Measurements from ENCODE around the gene TMEM129.
"Not testable (repeated sequence)": the region's sequence is repeated elsewhere in the genome, so short reads cannot be mapped to it uniquely, and the experiment has no call there.

TMEM129 gene

GRCh38 chr4:1720163-1720983, 750 bp downstream of the TMEM129 start:
- DNase-seq = peak in 1 of 2 experiments; percentile 46

- DNase-seq = peak in 1 of 2 experiments; percentile 41
These were observed 2.9 kb downstream of the TMEM129 start for GRCh38 chr4:1718095-1718850.

- DNase-seq = no peak
These were observed 3.7 kb downstream of the TMEM129 start for GRCh38 chr4:1717129-1718094.

GRCh38 chr4:1716065-1716945, 4.8 kb downstream of the TMEM129 start:
- DNase-seq = no peak

GRCh38 chr4:1715002-1715758, 5.9 kb downstream of the TMEM129 start:
- DNase-seq = no peak

GRCh38 chr4:1714303-1715001, 6.7 kb downstream of the TMEM129 start:
- peak; percentile 74 to 79 for DNase-seq

- DNase-seq = peak; percentile 45 to 57
These were observed 7.9 kb downstream of the TMEM129 start for GRCh38 chr4:1713003-1713851.

GRCh38 chr4:1712216-1713002, 8.7 kb downstream of the TMEM129 start, which contains the start of gene SLBP:
Gene SLBP, minus strand, starts transcription at chr4:1712319. Its CDS starts 131 bp downstream, at chr4:1712188.
- peak; percentile 89 to 99 for DNase-seq

- peak in 1 of 2 experiments; percentile 54 for DNase-seq
These were observed 9.4 kb downstream of the TMEM129 start for GRCh38 chr4:1711571-1712215.

- no peak for DNase-seq
These were observed 10.0 kb downstream of the TMEM129 start for GRCh38 chr4:1711055-1711570.

- DNase-seq = no peak
These were observed 12.5 kb downstream of the TMEM129 start for GRCh38 chr4:1708581-1708980.

GRCh38 chr4:1706358-1706757, 14.8 kb downstream of the TMEM129 start:
- no peak for DNase-seq

- DNase-seq = no peak
These were observed 15.4 kb downstream of the TMEM129 start for GRCh38 chr4:1705732-1706131.

GRCh38 chr4:1703867-1704266, 17.3 kb downstream of the TMEM129 start:
- DNase-seq = no peak

GRCh38 chr4:1701671-1702070, 19.5 kb downstream of the TMEM129 start:
- DNase-seq = not testable (repeated sequence)

- DNase-seq = no peak
These were observed 25.2 kb downstream of the TMEM129 start for GRCh38 chr4:1695913-1696312.

- DNase-seq = peak; percentile 62 to 87
These were observed 27.8 kb downstream of the TMEM129 start for GRCh38 chr4:1693131-1693896.
